Lung (tissue), 12 donors: ENCODE results near the gene RAB3GAP2. TPM values are rescaled to one million over a fixed set of nuclear protein-coding genes. Genes with fewer than 3 reads are reported as not detected.

Experiments used
- ATAC-seq: fragments of 200-7000 bp; cut with Tn5 transposase; one replicate; pipeline ENCODE4 v1.9.1; 2020; ENCODE audit warnings: moderate number of reproducible peaks; ENCODE audit not compliant: insufficient read depth, low FRiP score
- DNase-seq, 3 donors: peaks; one replicate each; pipeline ENCODE4 v3.0.0-alpha.2; 2013 to 2017
- H3K27ac ChIP-seq, 2 donors: one replicate each; pipeline ENCODE4 v1.5.1; 2013; ENCODE audit warnings: mild to moderate bottlenecking in 2 of 2, moderate library complexity in 2 of 2, control low read depth in 1 of 2, inconsistent platforms in 1 of 2, low read depth in 1 of 2, low read length in 1 of 2
- H3K27me3 ChIP-seq, 3 donors: one replicate each; pipeline ENCODE4 v1.5.1; 2013; ENCODE audit warnings: low read length in 2 of 3; ENCODE audit not compliant: control insufficient read depth in 3 of 3, insufficient read depth in 3 of 3
- H3K36me3 ChIP-seq, 4 donors: one replicate each; pipeline ENCODE4 v1.5.1; 2013; ENCODE audit warnings: low read length in 4 of 4, mild to moderate bottlenecking in 1 of 4, moderate library complexity in 1 of 4; ENCODE audit not compliant: control insufficient read depth in 4 of 4, insufficient read depth in 4 of 4
- H3K4me1 ChIP-seq, 5 donors: one replicate each; pipeline ENCODE4 v1.5.1; 2013; ENCODE audit warnings: low read length in 5 of 5, mild to moderate bottlenecking in 2 of 5, moderate library complexity in 1 of 5; ENCODE audit not compliant: control insufficient read depth in 5 of 5, insufficient read depth in 5 of 5
- H3K4me3 ChIP-seq: one replicate; pipeline ENCODE4 v1.5.1; 2013; ENCODE audit warnings: mild to moderate bottlenecking, control low read depth, moderate library complexity
- H3K9ac ChIP-seq, 2 donors: one replicate each; pipeline ENCODE4 v1.5.1; 2013; ENCODE audit warnings: low read length in 2 of 2, control low read depth in 1 of 2; ENCODE audit not compliant: insufficient read depth in 1 of 2
- H3K9me3 ChIP-seq, 4 donors: one replicate each; pipeline ENCODE4 v1.5.1; 2013; ENCODE audit warnings: low read length in 3 of 4, mild to moderate bottlenecking in 1 of 4, moderate library complexity in 1 of 4; ENCODE audit not compliant: control insufficient read depth in 4 of 4, insufficient read depth in 3 of 4
- CTCF ChIP-seq: IDR thresholded peaks from 2 replicates; pipeline ENCODE4 v1.5.1; 2012; ENCODE audit warnings: mild to moderate bottlenecking; ENCODE audit errors: control extremely low read depth, extremely low read depth
- WGBS, 2 donors: extraction: QIAGEN DNeasy Blood & Tissue Kit; methylation state at CpG; one replicate each; pipeline ENCODE4 v1.1.7; 2013; 5-methylcytosine and 5-hydroxymethylcytosine counted together
- polyA plus RNA-seq, 2 donors: library from polyadenylated mRNA; stranded (reverse); fragments of 200-250 nt; gene quantifications; one replicate each; pipeline ENCODE4 v1.2.1, GENCODE V29; 2013
- total RNA-seq, 2 donors: library from RNA; depleted of rRNA in 1 of 2; stranded (reverse); fragments of >200 nt in 1 of 2; gene quantifications; one replicate each; pipeline ENCODE4 v1.2.1, GENCODE V29; 2014 to 2021
- donor health status: control.
- donor health status: control.
- donor health status: Bipolar disorder and iron deficiency.
- donor health status: healthy.
- donor health status: DM: yes; HTN: yes; CAD: no.

Gene RAB3GAP2
- total and polyA plus RNA-seq, 4 donors: 7.5 to 37.5 (median 23.2) TPM

DNA sequence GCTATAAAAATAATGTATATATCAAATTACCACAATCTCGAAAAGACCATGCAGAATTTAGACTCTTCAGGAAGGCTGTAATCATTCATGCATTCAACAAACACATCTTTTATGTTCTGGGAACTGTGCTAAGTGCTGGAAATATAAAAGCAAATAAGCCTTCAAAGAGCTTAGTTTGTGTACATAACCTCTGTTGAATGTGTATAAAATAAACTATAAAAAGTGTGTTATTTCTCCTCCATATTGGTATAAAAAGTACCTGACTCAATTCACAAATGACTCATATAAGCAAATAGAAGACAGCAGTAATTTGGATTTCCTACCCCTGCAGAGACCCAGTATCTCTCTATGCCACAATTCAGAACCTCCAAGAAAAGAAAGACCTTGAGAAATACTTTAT is 36.8 kb downstream of the RAB3GAP2 start:
- Histone ChIP-seq H3K27me3 (no peaks in the 10 kb centered on the region), H3K36me3 (peaks cover 0 to 6% (median 1%) of the 10 kb centered on the region in 4 donors), H3K4me3 (no peak overlapping the region), H3K4me1 (peaks cover 0 to 2% (median 0%) of the 10 kb centered on the region in 5 donors), H3K9ac (no peak overlapping the region), H3K9me3 (no peaks in the 10 kb centered on the region), H3K27ac (no peak overlapping the region)
- 63 to 85% methylated on average over 1 of the region's 1 CpG for WGBS, 2 donors
- ATAC-seq (no peak), DNase-seq (no peak)
- TF ChIP-seq CTCF: no peak

DNA sequence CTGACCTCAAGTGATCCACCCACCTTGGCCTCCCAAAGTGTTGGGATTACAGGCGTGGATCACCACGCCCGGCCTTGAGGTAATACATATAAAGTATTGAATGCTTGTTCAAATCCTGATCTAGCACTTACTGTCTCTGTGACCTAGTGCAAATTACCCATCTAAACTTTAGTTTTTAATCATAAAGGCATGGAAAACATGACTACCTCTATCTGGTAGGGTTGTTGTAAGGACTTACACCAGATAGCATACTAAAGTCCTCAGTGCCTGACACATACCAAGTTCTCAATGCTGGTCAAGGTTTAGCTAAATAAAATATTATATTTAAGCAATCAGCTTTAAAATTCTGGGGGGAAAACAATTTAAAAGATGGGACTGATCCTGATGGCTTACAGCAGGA is 38.3 kb downstream of the RAB3GAP2 start:
- no peak for TF ChIP-seq CTCF
- Histone ChIP-seq H3K9ac (no peak overlapping the region), H3K9me3 (no peaks in the 10 kb centered on the region), H3K4me3 (no peak overlapping the region), H3K27ac (no peak overlapping the region), H3K36me3 (peaks cover 0 to 6% (median 2%) of the 10 kb centered on the region in 4 donors), H3K27me3 (no peaks in the 10 kb centered on the region), H3K4me1 (no peaks in the 10 kb centered on the region)
- ATAC-seq (no peak), DNase-seq (no peak)
- 92 to 96% methylated on average over 3 of the region's 3 CpGs for WGBS, 2 donors

DNA sequence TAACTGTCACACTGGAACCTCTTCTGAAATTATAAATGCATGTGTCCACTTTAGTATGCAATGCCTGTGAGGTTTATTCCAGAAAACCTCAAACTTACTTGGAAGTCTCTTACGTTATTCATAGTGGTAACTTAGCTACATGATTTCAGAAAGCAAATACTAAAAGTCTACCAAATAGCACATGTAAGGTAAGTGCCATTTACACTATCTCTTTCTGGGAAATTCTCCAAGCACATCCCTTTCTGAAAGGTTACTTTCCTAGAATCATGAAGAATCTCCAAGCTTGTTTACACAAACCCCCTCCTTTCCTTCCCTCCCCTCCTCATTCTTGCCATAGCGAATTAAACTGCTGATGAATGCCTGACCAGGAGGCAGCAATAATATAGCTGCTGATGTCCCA is 42.5 kb downstream of the RAB3GAP2 start:
- no peak overlapping the region for H3K27ac ChIP-seq
- no peak overlapping the region for H3K9ac ChIP-seq
- WGBS, 2 donors: 83 to 86% methylated on average over 2 of the region's 2 CpGs
- no peak for TF ChIP-seq CTCF
- H3K36me3 ChIP-seq: peaks cover 0 to 6% (median 4%) of the 10 kb centered on the region in 4 donors
- DNase-seq: no peak
- ATAC-seq: no peak
- no peaks in the 10 kb centered on the region for H3K9me3 ChIP-seq
- H3K4me3 ChIP-seq: no peak overlapping the region
- H3K27me3 ChIP-seq: no peaks in the 10 kb centered on the region
- H3K4me1 ChIP-seq: peaks cover 0 to 19% (median 0%) of the 10 kb centered on the region in 5 donors

GRCh38 chr1:220227393-220227792 is 44.9 kb downstream of the RAB3GAP2 start:
- no peaks in the 10 kb centered on the region for H3K27me3 ChIP-seq
- peaks cover 0 to 6% (median 4%) of the 10 kb centered on the region in 4 donors for H3K36me3 ChIP-seq
- no peak overlapping the region for H3K4me3 ChIP-seq
- H3K9ac ChIP-seq: no peak overlapping the region
- 76% methylated on average over 4 of the region's 4 CpGs for WGBS, 2 donors
- H3K27ac ChIP-seq: no peak overlapping the region
- DNase-seq (no peak), ATAC-seq (no peak)
- H3K9me3 ChIP-seq: no peaks in the 10 kb centered on the region
- TF ChIP-seq CTCF: no peak
- H3K4me1 ChIP-seq: peaks cover 0 to 19% (median 0%) of the 10 kb centered on the region in 5 donors
